Measurements from ENCODE around the gene ZBTB43.

ZBTB43 gene

DNA sequence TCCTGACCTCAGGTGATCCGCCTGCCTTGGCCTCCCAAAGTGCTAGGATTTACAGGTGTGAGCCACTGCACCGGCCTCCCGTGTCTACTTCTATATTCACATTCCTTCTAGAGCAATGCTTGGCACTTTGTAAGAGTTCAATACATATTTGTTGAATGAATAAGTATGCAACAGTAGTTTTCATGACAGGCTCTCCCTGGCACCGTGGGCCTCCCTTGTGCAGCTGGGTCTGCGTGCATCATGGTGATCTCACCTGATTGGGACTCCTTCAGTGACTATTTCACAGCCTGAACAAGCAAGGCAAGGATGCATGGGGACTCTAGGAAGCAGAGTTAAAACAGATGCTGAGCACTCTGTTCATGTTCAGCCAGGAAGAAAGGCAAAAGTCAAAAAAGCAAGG is 48.8 kb downstream of the ZBTB43 start:
- H3K27ac Mint-ChIP-seq: no peak overlapping the region
- peaks cover 7% of the 10 kb centered on the region for H3K27me3 Mint-ChIP-seq
- no peaks in the 10 kb centered on the region for H3K36me3 Mint-ChIP-seq
- H3K9me3 Mint-ChIP-seq (ENCODE audit: low read depth): no peaks in the 10 kb centered on the region
- H3K4me1 Mint-ChIP-seq (ENCODE audit: low read depth): no peaks in the 10 kb centered on the region
- no peak overlapping the region for H3K4me3 Mint-ChIP-seq

DNA sequence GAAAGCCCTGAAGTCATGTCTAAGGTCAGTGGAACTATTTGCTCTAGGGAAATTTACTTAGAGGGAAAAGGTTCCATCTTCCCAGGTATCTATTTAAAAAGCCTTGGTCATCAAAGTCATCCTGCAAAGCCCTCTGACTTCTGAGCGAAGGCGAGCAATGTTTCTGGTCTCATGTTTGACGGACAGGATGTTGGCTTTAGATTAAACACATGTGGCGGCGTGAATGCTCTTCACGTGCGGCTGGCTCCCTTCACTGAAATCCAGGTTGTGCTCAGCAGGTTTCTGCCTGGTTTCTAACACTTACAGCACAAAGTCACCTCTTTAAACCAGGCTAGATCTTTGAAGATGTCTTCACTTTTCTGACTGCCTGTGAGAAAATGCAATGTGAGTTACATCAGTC is 49.9 kb downstream of the ZBTB43 start:
- no peak overlapping the region for H3K4me3 Mint-ChIP-seq
- H3K27me3 Mint-ChIP-seq: peaks cover 7% of the 10 kb centered on the region
- no peak overlapping the region for H3K27ac Mint-ChIP-seq
- no peaks in the 10 kb centered on the region for H3K36me3 Mint-ChIP-seq
- no peaks in the 10 kb centered on the region for H3K4me1 Mint-ChIP-seq (ENCODE audit: low read depth)
- no peaks in the 10 kb centered on the region for H3K9me3 Mint-ChIP-seq (ENCODE audit: low read depth)

DNA sequence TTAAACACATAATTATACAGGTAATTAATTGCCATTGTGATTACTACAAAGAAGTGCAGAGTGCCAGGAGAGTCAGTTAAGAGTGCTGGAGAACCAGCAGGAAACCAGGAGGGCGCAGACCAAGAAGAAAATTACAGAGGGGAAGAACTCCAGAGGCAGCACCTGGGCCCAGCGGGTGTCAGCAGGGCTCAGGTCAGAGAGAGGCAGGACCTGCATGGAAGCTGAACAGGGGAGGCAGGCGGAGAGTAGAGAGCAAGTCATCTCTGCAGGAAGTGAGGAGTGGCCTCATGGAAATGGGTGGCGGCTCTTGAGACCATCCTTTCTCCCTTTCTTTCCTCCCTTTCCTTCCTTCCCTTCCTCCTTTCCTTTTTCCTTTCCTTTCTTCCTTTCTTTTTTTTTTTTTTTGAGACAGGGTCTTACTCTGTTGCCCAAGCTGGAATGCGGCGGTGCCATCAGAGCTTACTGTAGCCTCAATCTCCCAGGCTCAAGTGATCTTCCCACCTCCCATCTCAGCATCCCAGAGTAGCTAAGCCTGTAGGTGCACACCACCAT is 51.6 kb downstream of the ZBTB43 start:
- peaks cover 2% of the 10 kb centered on the region for H3K4me1 Mint-ChIP-seq (ENCODE audit: low read depth)
- no peaks in the 10 kb centered on the region for H3K36me3 Mint-ChIP-seq
- no peak overlapping the region for H3K27ac Mint-ChIP-seq
- no peak overlapping the region for H3K4me3 Mint-ChIP-seq
- H3K9me3 Mint-ChIP-seq (ENCODE audit: low read depth): no peaks in the 10 kb centered on the region
- H3K27me3 Mint-ChIP-seq: peaks cover 6% of the 10 kb centered on the region

DNA sequence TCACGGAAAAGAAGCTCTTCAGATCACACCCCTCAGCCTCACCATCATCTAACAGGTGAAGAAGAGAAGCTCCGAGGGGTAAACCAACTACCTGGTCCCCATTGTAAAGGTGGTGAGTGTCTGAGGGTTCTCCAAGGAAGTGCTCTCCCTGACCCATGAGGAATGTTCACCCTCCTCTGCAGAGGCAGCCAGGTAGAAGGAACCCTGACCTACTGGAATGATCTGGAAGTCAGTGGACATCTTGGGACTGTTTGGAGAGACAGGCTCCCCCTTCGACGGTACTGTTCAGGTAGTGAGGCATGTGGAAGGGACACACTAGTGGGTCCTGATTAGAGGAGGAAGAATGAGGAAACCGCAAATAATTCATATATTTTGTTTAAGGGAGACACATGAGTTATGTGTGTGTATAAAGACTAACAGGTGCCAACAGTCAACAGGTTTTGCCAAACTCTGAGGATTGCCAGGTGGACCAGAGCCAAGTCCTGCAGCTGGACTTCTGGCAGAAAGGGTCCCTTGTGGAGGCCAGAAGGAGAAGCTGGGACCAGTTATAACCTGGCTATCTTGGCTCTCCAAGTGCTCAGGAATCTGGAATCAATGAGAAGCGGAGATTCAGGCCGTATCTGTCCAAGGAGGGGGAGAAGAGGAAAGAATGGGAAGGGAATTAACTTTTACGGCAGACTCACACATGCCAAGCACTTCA is 52.6 kb downstream of the ZBTB43 start:
- Mint-ChIP-seq H3K4me1 (ENCODE audit: low read depth) (peaks cover 12% of the 10 kb centered on the region), H3K27ac (no peak overlapping the region), H3K4me3 (no peak overlapping the region), H3K27me3 (peaks cover 6% of the 10 kb centered on the region), H3K9me3 (ENCODE audit: low read depth) (no peaks in the 10 kb centered on the region), H3K36me3 (no peaks in the 10 kb centered on the region)

DNA sequence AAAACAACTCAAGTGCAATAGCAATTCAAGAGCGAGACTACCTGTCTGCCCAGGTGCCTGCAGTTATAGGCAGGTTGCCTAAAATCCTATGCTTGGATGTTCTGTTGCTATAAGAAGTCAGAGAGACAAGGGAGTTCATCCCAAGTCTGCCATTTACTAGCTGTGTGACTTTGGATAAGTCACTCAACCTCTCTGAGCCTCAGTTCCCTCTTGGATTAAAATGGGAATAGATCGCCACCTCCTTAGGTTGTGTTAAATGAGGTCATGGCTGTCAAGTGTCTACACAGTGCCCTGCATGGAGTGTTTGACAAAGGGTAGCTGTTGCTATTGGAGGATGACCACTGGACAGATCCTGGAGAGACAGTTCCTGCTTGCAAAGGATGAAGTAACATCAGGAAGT is 54.3 kb downstream of the ZBTB43 start:
- Mint-ChIP-seq H3K9me3 (ENCODE audit: low read depth) (no peaks in the 10 kb centered on the region), H3K27me3 (peaks cover 3% of the 10 kb centered on the region), H3K4me1 (ENCODE audit: low read depth) (peaks cover 25% of the 10 kb centered on the region), H3K4me3 (peak overlapping the region; percentile 82), H3K36me3 (no peaks in the 10 kb centered on the region), H3K27ac (peak overlapping the region; percentile 76)

DNA sequence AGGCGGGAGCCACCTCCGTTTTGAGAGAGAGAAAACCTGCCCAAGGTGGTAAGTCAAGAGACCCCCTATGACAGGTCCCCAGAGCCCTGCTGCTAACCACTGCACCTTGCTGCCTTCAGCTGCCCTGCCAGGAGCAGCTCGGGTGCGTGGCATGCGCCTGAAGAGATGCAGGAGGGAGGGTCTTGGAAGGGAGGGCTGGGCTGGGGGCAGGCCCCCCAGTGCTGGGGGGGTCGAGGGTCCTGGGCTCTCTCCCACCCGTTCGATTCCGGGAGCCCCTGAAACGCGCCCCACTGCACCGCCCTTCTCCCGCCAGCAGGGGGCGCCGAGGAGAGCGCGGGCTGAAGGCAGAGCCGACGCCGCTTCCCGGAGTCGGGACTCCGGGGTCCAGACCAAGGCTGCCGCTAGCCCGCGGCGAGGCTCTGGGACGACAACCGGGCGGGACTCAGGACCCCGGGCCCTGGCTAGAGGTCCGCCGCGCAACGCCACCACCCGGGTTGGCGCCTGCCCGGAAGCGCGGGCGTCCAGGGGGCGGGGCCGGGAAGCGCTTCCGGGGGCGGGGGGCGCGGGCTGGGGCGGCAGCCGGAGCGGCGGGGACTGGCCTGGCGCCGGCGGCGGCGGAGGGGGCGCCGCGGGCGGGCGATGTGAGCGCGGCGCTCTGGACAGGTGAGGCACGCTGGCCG is 55.4 kb downstream of the ZBTB43 start, which contains the start of gene ZBTB34:
TSS of gene ZBTB34 (plus strand) at position 563 of the 680 bp plus-strand sequence. CDS start 18,761 bp downstream, outside the sequence.
- H3K36me3 Mint-ChIP-seq: peaks cover 2% of the 10 kb centered on the region
- no peaks in the 10 kb centered on the region for H3K27me3 Mint-ChIP-seq
- no peaks in the 10 kb centered on the region for H3K9me3 Mint-ChIP-seq (ENCODE audit: low read depth)
- peak within 1 kb of the TSS; percentile 81 for H3K27ac Mint-ChIP-seq
- peaks cover 28% of the 10 kb centered on the region for H3K4me1 Mint-ChIP-seq (ENCODE audit: low read depth)
- H3K4me3 Mint-ChIP-seq: peak within 1 kb of the TSS; percentile 89

DNA sequence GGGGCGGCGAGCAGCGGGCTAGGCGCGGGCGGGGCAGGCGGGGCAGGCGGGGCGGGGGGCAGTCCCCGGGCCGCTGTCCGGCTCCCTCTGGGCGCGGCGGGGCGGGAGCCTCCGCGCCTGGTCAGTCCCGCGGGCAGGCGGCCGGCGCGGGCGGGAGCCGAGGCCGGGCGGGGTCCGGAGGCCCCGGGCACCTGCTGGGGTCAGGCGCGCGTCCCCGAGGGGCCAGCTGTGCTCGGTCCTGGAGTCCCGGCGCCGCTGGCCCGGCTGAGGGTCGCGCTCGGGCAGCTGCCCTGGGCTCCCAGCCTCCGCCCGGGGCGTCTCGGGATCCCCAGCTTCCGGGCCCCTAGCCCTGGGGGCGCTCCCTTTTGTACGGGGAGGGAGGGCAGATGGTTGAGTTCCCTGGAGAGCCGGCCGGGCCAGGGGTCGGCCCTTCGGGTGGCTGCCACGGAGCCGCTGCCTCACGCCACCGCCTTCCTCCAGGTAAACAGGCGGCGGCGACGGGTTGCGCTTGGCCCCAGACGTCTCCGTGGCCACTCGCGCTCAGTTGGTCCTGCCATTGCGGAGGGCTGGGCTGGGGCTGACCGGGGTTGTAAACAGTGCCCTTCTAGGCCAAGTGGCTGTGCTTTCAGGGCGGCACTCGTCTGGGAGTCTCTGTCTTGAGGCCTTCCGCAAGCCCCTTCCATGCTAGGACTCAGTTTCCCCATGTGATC is 56.1 kb downstream of the ZBTB43 start:
- Mint-ChIP-seq H3K9me3 (ENCODE audit: low read depth) (no peaks in the 10 kb centered on the region), H3K27ac (peak overlapping the region; percentile 79), H3K4me1 (ENCODE audit: low read depth) (peaks cover 28% of the 10 kb centered on the region), H3K36me3 (peaks cover 2% of the 10 kb centered on the region), H3K4me3 (peak overlapping the region; percentile 89), H3K27me3 (no peaks in the 10 kb centered on the region)

DNA sequence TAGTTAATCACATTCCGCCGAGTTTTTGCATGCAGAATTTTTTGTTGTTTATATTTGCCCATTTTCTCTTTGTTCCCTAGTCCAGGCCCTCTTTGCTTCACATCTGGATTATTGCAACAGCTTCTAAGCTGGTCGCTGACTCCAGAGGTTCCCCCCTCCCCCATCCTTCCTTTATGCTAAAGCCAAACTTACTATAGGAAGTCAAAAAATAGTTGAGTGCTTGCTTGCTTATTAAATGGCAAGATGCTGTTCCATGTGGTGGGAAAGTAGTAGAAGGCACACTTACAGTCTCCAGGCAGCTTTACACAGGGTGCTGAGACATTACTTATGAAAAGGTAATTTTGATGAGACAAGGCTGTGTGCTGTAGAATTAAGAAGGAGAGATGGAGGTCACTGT is 56.9 kb downstream of the ZBTB43 start:
- Mint-ChIP-seq H3K27ac (peak overlapping the region; percentile 79), H3K27me3 (no peaks in the 10 kb centered on the region)

DNA sequence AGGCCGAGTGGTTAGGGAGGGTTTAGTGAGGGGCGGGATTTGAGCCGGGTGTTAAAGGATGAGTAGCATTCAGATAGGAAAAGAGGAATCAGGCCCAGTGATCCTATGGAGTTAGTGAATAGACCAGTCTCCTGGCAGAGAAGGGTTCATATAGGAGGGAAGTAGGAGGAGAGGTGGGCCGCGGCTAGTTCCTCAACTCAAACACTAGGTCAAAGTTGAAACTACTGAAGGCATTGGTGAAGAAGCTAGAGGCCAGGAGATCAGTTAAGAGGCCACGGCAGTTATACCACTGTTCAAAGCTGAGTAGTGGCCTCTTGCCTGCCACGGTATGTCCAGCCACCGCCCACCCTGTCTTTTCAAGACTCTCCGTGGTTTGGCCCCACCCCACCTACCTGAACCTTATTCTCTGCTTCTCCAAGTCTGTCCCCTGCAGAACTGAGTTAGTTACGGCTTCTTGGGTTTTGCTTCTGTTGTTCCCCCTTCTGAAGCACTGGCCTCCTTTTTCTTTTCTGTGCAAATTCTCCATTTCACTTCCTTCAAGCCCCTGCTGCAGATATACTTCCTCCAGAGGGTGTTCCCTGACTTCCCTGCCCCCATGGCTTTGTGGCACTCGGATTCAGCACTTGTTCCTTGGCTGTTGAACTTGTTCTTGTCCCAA is 57.4 kb downstream of the ZBTB43 start:
- peaks cover 12% of the 10 kb centered on the region for H3K36me3 Mint-ChIP-seq
- H3K4me1 Mint-ChIP-seq (ENCODE audit: low read depth): peaks cover 31% of the 10 kb centered on the region
- H3K9me3 Mint-ChIP-seq (ENCODE audit: low read depth): no peaks in the 10 kb centered on the region
- peak overlapping the region; percentile 22 for H3K27ac Mint-ChIP-seq
- no peaks in the 10 kb centered on the region for H3K27me3 Mint-ChIP-seq
- peak overlapping the region; percentile 89 for H3K4me3 Mint-ChIP-seq

More for the DNA sequence above, 56.9 kb downstream of the ZBTB43 start:
- Mint-ChIP-seq H3K9me3 (ENCODE audit: low read depth) (no peaks in the 10 kb centered on the region), H3K4me1 (ENCODE audit: low read depth) (peaks cover 30% of the 10 kb centered on the region), H3K36me3 (peaks cover 10% of the 10 kb centered on the region), H3K4me3 (peak overlapping the region; percentile 89)

DNA sequence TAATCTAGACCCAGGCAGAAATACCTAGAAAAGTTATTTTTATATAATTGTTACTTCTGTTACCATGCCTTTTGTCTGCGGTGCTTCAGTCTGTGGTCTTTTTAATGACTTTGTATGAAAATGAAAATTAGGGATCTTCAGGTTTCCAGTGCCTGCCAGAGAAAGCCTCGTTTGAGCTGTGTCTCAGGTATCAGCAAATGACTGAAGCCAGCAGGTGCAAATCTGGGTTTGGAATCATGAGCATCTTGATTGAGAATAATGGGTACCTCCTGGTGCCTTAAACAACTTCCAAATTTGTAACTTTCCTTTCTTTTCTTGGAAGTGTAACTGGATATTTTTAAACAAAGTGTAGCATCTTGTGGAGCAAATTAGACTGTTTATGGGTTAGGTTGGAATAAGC is 59.9 kb downstream of the ZBTB43 start:
- Mint-ChIP-seq H3K4me3 (no peak overlapping the region), H3K4me1 (ENCODE audit: low read depth) (peaks cover 50% of the 10 kb centered on the region), H3K9me3 (ENCODE audit: low read depth) (no peaks in the 10 kb centered on the region), H3K36me3 (peaks cover 12% of the 10 kb centered on the region), H3K27me3 (no peaks in the 10 kb centered on the region), H3K27ac (no peak overlapping the region)

DNA sequence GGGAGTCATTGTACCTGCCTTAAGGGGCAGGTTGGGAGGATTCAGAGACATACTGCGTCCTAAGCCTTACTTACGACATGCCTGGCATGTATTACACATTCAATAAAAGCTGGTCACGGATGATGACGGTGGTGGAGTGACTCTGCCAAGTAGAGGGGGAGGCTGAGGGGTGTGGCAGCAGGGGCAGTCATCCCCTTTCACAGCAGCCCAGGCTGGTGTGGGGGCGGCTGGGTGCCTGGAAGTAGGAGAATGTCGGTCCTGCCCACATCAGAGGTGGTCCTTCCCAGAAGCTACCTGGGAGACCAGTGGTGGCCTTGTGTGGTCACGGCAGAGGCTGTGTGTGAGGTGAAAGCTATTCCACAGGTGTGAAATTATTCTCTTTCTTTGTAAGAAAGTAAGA is 64.5 kb downstream of the ZBTB43 start:
- H3K9me3 Mint-ChIP-seq (ENCODE audit: low read depth): no peaks in the 10 kb centered on the region
- peaks cover 32% of the 10 kb centered on the region for H3K4me1 Mint-ChIP-seq (ENCODE audit: low read depth)
- H3K27me3 Mint-ChIP-seq: no peaks in the 10 kb centered on the region
- peaks cover 12% of the 10 kb centered on the region for H3K36me3 Mint-ChIP-seq
- H3K27ac Mint-ChIP-seq: no peak overlapping the region
- no peak overlapping the region for H3K4me3 Mint-ChIP-seq

DNA sequence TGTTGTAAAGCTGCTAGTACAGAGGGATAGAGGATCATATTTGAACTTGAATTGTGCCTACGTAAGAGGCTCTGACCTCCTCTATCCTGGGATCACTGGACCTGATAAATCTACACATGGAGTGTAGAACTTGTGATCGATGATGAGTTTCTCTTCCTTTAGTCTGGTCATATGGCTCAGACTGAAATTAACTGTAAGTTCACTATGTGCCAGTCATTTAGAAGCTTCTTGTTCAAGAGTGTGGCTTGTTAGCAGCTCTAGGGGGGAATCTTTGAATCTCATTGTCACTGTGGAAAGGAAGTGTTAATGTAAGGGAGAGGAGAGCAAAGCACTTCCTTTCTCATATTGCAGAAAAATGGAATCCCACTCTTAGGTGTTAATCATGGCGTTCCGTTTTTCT is 67.7 kb downstream of the ZBTB43 start:
- H3K4me1 Mint-ChIP-seq (ENCODE audit: low read depth): peaks cover 44% of the 10 kb centered on the region
- H3K27me3 Mint-ChIP-seq: no peaks in the 10 kb centered on the region
- H3K27ac Mint-ChIP-seq: peak overlapping the region; percentile 52
- no peak overlapping the region for H3K4me3 Mint-ChIP-seq
- no peaks in the 10 kb centered on the region for H3K36me3 Mint-ChIP-seq
- H3K9me3 Mint-ChIP-seq (ENCODE audit: low read depth): no peaks in the 10 kb centered on the region

DNA sequence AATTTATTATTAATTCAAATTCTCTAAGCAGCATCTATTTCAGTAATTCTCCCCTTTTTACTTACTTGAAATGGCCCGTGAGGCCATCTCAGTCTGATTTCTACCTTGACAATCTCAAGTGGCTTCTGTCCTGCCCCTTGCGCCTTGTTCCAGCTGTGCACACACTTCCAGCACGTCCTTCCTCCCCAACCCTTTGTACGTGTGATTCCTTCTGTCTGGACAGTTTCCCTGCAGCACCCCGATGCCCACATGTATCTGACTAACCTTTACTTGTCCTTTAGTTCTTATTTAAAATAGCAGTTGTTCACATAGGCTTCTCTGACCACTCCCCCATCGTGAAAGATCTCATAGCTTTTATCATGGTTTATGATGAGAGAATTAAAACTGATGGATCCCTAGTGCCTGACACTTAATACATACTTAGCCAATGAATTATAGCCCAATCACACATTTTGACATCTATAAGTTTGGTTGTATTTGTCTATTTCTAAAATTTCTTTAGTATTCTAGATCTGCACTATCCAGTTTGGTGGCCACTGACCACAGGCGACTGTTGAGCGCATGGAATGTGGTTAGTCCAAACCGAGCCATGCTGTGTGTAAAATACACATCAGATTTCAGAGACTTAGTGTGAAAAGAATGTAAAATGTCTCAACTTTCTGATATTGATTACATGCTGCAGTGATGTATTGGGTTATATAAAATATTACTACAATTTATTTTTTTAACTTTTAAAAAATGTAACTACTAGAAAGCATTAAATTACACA is 69.9 kb downstream of the ZBTB43 start:
- peaks cover 4% of the 10 kb centered on the region for H3K36me3 Mint-ChIP-seq
- H3K27ac Mint-ChIP-seq: no peak overlapping the region
- H3K9me3 Mint-ChIP-seq (ENCODE audit: low read depth): no peaks in the 10 kb centered on the region
- no peaks in the 10 kb centered on the region for H3K27me3 Mint-ChIP-seq
- no peak overlapping the region for H3K4me3 Mint-ChIP-seq
- peaks cover 32% of the 10 kb centered on the region for H3K4me1 Mint-ChIP-seq (ENCODE audit: low read depth)
